GM18511 (cell line): ENCODE measurements around the gene PDE4A.
"Not testable (repeated sequence)": the region's sequence is repeated elsewhere in the genome, so short reads cannot be mapped to it uniquely, and the experiment has no call there.

Experiments used
- ATAC-seq: cut with Tn5 transposase; IDR thresholded peaks from one replicate; pipeline ENCODE4 v1.9.1; 2021; ENCODE audit warnings: mild to moderate bottlenecking, moderate library complexity; ENCODE audit not compliant: unreplicated experiment

The PDE4A gene

DNA sequence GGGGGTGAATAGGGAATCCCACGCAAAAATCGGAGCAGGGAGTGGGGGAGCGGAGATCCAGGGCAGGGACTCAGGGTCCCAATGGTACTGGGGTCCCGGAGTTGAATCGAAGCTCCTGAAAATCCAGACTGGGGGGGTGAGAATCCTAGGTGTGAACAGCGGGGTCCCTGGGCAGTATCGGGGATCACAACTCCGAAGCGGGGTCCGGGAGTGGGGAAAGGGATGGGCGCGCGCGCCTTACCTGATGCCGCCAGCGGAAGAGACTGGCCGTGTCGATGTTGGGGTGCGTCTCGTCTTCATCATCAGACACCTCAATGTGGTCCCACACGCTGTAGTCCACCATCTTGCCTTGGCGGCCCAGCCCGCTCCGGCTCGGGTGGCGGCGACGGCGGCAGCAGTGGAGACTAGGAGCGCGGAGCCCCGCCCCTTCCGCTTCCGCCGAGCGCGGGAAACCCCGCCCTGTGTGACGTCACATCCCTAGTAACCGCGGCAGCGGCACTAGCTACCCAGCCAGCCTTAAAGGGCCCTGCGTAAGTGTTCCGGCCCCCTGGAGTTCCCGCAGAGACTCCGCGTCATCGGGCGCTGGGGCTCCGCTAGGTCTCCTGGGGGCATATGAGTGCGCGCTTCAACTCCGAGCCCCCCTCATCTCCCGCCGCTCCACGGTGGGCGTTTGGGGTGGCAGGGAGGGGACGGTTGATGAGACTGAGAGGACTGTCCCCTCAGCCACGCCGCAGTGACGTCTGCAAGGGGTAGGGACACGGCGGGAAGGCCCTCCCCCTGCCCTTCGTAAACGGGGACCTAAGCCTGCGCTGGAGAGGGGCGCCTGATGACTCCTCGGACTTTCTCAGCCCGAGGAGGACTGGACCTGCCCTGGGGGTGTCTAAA, 17.0 kb upstream of the PDE4A start, which contains the start of gene CDC37:
Gene CDC37 (minus strand): TSS at position 406 of the 885 bp plus-strand sequence. CDS start 63 bp downstream, at position 343.
- peak; percentile 82 for ATAC-seq

DNA sequence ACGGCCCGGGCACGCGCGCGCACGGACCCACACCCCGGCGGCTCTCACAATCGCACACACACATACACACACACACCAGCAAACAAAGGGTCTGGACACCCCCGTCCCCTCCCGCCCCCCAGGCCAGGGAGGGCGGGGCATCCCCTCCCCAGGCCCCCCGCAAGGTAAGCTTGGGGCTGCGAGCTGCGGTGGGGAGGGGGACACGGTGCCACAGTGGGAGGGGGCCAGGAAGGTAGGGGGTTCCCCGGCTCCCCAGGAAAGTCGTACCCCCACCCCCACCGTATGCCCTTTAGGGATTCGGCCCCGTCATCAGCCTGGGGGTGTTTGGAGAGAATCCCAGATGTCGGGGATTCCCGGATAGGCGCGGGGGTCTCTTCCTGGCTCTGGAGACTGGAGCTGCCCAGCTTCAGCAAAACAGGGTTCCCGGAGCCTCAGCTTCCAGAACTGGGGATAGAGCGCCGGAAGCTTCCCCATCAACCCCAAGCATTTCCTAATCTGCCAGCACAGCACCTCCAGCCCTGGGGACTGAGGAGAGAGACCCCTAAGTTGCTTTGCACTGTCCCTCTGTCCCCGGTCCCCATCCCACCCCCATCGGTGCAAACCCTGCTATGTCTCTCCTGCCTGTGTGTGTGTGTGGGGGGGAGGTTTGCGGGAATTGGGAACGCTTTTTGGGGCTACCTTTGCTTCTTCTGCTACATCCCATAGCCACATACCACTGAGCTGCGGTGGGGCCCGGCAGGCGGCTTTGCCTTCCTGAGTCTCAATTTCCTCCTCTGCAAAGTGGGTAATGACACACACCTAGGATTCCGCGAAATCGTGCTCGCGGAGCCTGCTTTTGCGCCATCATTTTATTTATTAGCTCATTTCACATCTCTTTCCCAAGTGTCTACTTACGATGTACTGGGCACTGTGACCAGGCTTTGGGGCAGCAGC, 15.2 kb upstream of the PDE4A start:
- ATAC-seq: no peak

DNA sequence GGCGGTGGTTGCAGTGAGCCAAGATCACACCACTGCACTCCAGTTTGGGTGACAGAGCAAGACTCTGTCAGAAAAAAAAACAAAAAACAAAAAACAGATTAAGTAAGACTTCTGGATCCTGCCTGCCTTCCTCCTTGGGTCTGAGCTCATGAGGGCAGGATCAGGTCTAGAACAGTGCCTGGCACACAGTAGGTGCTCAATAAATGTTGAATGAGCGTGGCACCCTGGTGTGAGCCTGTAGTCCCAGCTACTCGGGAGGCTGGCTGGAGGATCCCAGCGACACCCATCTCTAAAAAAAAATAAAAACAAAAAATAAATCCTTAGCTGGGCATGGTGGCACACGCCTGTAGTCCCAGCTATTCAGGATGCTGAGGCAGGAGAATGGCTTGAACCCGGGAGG, 14.1 kb upstream of the PDE4A start:
- no peak for ATAC-seq

DNA sequence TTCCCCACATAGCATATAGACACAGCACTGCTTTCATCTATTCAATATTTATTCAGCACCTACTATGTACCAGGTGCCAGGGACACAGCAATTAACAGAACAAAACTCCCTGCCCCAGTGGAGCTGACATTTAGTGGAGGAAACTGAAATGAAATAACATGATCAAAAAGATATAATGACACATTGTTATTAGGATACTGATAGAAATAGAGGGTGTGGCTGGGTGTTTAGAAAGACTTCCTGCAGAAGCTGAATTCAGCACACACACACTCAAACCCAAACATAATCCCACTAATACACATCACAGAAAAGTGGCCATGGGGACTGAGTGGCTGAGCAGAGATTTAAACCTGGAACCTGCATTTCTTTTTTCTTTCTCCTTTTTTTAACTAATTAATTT, 13.2 kb upstream of the PDE4A start:
- no peak for ATAC-seq

DNA sequence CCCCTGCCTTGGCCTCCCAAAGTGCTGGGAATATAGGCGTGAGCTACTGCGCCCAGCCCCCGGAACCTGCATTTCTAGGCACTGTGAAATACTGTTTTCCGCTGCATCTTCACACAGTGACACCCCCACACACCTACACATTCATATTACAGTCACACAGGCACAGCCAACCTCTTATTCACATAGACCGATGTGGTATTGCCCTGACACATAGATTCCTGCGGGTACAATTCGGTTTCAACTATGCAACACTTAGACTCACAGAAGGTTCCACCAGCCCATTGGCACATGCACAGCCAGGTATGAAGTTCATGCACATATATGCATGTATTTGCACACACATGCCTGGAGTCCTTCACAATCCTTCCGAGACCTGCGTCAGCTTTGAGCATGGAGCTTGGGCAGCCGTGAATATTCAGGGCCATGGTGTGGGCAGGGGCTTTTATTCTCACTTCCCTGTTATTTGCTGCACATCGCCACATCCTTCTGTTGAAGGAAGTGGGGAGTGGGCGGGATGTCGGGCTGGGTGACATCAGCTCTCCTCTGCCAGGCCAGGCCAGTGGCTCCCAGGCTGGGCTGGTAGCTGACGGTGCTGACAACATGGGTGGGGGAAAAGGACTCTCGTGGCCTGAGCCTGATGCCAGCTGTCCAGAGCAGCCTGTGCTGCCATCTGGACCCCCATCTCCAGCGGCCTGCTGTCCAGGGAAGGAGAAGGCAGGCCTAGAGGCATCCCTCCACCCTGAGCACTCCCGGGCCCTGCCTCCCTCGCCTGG, 11.6 kb upstream of the PDE4A start:
- ATAC-seq: no peak

DNA sequence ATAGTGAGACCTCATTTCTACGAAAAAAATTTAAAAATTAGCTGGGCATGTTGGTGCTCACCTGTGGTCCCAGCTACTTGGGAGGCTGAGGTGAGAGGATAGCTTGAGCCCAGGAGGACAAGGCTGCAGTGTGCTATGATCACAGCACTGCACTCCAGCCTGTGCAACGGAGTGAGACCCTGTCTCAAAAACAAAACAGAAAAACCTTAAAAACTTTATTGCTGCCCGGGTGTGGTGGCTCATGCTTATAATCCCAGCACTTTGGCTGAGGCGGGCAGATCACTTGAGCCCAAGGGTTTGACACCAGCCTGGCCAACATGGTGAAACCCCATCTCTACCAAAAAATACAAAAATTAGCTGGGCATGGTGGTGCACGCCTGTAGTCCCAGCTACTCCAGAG, 9.1 kb upstream of the PDE4A start:
- ATAC-seq: not testable (repeated sequence)

DNA sequence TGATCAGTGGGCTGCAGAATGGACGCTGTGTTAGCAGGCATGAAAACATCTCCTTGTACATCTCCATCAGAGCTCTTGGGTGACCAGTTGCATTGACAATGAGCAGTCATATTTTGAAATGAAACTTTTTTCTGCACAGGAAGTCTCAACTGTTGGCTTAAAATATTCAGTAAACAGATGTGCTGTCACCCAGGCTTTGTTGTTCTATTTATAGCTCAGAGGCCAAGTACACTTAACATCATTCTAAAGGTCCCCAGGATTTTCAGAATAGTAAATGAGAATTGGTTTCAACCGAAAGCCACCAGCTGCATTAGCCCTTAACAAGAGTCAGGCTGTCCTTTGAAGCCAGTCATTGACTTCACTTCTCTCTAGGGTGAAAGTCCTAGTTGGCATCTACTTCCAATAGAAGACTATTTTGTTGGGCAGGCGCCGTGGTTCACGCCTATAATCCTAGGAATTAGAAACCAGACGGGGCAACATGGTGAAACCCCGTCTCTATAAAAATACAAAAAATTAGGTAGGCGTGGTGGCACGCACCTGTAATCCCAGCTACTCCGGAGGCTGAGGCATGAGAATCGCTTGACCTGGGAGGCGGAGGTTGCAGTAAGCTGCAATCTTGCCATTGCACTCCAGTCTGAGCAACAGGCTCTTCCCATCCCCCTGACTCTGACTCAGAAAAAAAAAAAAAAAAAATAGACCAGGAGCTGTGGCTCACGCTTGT, 7.9 kb upstream of the PDE4A start:
- peak; percentile 55 for ATAC-seq

DNA sequence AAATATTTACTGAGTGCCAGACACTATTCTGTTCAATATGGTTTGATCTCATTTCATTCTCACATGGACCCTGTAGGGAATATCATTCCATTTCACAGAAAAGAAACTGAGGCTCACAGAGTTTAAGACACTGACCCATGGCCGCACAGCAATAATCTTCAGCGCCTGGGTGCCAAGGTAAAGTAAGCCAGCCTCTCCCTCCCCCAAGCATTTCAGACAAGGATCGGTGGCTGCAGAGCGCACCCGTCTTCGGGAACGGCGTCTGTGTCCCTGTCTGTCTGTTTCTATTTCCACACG, 4.3 kb upstream of the PDE4A start:
- ATAC-seq: no peak

DNA sequence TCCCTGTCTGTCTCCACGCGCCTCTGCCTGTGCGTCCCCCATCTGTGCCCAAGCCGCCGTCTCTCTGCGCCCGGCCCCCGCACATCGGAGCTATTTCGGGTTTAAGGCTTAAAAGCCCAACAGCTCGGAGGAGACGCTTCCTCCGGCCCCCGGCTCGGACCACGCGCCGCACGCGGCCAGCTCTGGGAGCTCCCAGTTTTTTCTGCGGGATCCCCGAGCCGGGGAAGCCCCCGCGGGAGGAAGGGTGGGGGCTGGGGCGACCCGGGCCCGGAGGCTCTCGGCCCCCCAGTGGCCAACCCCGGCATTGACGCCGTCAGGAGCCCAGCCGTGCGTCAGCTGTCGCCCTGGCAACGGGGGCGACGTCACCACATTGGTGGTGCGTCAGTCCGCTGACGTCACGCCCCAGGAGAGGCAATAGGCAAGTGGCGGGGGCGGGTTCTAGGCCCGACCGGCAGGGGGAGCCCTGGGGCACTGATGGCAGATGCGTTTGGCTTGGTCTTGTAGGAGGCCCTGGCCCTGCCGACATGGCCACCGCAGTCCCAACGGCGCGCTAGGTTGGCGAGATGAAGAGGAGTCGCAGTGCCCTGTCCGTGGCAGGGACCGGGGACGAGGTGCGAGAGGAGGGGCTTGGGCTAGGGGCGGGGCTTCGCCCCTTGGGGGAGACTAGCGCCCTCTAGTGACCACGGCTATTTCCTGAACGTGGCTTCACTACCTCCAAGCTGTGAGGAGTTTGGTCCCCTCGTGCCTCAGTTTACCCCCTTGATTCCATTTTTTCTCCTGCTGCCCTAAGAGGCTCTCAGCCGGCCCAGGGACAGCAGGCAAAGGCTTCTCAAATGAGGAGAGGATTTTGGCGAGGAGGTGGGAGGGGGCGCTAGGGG, 3.7 kb upstream of the PDE4A start:
- ATAC-seq: peak; percentile 50

DNA sequence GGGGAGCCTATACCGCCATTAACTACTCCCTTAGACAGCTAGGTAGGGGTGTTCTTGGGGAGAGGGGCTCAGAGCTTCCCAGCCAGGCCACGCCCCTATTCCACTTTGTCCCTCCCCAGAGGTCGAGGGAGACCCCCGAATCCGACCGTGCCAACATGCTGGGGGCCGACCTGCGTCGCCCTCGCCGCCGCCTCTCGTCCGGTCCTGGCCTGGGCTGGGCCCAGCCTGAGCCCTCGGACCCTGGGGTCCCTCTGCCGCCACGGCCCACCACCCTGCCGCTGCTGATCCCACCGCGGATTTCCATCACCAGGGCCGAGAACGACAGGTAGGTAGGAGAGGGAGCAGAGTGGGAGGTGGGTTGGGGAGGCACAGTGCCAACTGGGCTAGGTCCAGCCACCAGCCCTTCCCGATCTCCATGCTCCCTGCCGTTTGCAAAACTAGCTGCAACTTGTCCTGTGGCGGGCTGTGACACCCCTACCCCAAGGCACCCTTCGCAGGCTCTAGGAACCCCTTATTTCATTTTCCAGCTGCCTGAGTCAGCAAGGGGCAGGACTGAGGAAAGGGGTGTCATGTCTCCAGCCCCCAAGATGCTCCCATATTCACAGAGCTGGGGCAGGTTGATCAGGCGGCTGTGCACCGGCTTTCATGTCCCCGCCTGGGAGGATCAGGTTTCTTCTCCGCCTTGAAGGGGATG, 2.6 kb upstream of the PDE4A start:
- no peak for ATAC-seq

DNA sequence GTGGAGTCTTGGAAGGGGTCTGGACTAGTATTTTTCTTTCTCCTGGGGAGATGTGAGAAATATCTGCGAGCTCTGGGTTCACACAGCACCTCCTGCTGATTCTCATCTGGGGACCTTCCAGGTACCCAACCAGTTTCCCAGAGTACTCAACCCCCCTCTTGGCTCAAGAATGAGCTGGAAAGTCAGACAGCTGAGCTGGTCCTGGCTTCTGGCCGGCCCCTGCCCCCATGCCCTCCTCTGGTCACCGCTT, 2.2 kb upstream of the PDE4A start:
- ATAC-seq: no peak

DNA sequence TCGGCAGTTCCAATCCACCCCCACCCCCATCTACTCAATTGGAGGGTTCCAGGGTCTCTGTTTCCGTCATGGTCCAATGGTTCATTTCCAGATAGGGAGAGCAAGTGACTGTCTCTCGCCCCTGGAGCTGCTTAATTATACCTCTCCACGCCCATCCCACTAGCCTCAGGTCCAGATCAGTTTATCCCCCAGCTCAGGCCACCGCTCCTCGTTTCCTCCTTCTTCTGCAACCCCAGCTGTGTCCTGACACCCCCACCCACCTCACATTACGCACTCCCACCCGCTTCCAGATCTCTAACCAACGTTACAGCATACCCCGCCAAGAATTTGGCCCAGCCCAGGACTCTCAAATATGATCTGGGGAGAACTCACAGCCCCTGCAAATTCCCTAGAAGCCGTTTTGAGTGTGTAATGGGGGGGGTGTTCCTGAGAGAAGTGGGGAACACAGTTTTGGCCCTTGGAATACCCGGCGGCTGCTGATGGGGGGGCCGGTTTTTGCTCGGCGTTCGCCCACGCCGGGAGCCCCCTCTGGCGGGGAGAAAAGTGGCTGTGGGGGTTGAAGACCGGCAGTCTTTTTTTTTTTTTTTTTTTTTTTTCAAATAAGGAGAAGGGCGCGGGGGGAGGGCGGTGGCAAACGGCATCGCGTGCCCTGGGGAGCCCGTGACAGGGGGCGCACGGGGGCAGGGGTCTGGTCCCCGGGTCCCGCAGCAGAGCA, 1.7 kb upstream of the PDE4A start:
- no peak for ATAC-seq

DNA sequence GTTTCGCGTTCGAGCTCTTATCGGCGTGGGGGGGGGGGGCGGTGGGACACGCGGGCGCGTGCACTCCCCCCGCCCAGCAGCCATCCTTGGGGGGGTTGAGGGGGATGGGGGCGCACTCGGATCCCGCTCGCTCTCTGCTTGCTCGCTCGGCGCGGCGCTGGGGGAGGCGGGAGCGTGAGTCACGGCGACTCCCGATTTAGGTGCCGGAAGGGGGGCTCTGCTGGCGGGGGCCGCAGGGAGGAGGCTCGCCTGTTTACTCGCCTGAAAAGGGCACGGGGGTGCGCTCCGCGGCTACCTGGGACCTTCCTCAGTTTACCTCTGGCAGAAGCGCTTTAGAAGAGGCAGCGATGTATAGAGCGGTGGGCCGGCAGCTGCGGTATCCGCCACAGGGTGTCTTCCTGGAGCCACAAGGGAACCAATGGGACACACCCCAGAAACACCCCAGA, 1.1 kb upstream of the PDE4A start:
- ATAC-seq: no peak

DNA sequence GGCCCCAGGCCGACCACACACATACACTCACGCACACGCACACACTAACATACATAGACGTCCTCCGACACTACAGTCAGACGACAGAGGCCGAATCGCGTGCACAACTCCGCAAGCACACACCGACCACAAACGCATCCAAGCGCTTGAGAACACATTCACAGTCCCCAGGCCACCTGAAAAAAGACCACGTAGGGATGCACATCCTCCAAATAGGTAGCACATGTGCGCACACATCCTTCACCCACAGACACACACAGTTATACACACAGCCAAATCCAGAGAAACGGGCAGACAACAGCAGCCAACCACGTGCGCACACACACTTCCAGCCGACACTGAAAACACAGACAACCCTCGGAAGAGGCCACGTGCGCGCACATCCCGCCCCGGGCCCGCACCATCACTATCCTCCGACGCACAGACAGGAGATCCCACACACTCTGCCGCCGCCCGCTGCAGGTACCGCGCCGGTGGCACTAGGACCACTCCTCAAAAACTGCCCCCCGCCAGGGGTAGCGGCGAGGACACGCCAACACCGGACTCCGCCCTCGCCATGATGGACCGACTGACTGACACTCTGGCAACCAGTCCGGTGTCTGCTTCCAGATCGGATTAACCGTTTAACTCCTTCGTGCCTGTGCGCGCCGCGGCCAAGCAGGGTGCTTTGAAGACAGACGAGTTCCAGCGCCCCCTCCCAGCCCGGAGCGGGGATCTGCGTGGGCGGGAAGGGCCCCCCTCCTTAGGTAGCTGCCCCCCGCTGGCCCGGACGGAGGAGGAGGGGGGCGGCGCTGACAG, 493 bp upstream of the PDE4A start:
- ATAC-seq: no peak

DNA sequence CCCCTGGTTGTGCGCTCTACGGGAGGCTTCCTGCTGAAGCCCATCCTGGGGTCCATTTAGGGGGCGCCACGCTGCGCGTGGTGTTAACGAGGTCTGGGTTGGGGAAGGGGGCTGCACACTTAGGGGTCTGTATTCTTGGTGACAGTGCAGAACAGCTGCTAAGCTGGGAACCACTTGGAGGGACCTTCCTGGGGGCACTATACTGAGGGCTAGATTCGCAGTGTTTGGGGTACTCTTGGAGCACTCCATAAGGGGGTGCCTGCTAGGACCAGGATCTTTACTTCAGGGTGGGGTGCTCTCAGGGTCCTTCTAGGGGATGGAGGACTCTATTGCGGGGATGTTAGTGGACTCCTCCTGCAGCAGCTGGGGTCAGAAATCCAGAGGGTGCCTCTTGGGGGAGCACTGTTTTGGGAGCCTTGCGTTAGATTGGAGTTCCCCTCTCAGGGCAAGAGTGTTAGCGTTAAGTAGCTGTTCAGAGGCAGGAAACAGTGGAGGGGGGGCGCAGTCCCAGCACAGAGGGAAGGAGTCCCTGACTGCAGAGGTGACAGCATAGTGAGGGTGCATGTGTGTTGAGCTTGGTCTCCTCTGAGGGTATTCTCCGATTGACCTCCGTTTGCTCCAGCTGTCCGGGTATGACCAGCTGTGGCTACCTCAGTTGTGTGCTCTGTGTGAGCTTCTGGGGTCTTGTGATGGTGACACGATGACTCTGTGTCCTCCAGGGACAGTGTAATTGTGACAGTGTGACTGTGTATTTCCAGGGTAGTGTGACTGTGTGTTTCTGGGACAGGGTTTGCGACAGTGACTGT, 1.1 kb downstream of the PDE4A start:
- ATAC-seq: no peak

DNA sequence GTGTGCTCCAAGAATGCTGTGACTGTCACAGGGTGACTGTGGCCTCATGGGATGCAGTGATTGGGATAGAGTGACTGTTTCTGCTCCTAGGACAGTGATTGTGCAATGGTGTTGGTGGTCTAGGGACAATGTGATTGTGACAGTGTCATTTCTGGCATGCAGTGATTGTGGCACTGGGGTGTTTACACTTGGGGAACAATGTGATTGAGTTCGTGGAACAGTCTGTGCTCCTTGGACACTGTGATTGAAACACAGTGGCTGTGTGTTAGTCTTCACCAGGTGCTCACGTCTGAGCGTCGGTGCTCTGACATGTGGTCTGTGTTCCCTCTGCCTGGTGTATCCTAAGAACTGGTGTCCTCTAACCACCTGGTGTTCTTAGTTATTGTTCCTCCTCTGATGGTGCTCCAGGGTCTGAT, 1.7 kb downstream of the PDE4A start:
- no peak for ATAC-seq

DNA sequence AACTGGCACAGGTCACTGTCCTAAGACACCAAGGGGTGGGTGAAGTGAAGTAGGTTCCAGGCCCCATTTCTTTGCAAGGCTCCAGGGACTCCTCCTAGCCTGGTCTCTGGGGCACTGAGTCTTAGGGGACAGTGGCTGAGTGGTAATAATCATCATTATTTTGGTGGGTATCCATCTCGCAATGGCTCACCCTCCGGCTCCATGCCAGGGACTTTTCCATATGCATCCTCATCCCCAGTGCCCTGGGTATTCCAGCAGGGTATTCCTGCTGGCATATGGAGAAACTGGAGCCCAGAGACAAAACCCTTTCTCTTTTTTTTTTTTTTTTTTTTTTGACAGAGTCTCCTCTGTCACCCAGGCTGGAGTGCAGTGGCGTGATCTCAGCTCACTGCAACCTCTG, 2.5 kb downstream of the PDE4A start:
- no peak for ATAC-seq
